Stimulated activated naive CD8-positive, alpha-beta T cell treated with anti-CD3 and anti-CD28 coated beads, Interleukin-15, amount 100 ng/mL, for 72 hours (primary cell): ENCODE measurements around the gene GAK.
"Not testable (repeated sequence)": the region's sequence is repeated elsewhere in the genome, so short reads cannot be mapped to it uniquely, and the experiment has no call there.

ENCODE experiments used
- ATAC-seq: fragments of 150-1000 bp; cut with Tn5 transposase; 2 replicates; pipeline ENCODE4 v1.10.0; 2021; ENCODE audit warnings: mild to moderate bottlenecking, moderate library complexity
- DNase-seq, 2 donors: peaks; one replicate each; pipeline ENCODE4 v3.0.0; 2021 to 2022
- H3K27ac Mint-ChIP-seq, 2 donors: one replicate each; pipeline ENCODE4 v1.8.0; 2022; ENCODE audit warnings: mild to moderate bottlenecking in 2 of 2, mixed read lengths in 2 of 2, moderate library complexity in 2 of 2
- H3K27me3 Mint-ChIP-seq: one replicate; pipeline ENCODE4 v1.8.0; 2022; ENCODE audit warnings: mixed read lengths
- H3K4me1 Mint-ChIP-seq: one replicate; pipeline ENCODE4 v1.8.0; 2022; ENCODE audit warnings: mild to moderate bottlenecking, mixed read lengths
- H3K4me3 Mint-ChIP-seq, 2 donors: one replicate each; pipeline ENCODE4 v1.8.0; 2022; ENCODE audit warnings: mild to moderate bottlenecking in 2 of 2, mixed read lengths in 2 of 2, moderate library complexity in 1 of 2
- H3K9me3 Mint-ChIP-seq, 2 donors: one replicate each; pipeline ENCODE4 v1.8.0; 2022; ENCODE audit warnings: mixed read lengths in 2 of 2

Gene GAK

GRCh38 chr4:819401-820229 lies 112.5 kb downstream of the GAK start:
- no peaks in the 10 kb centered on the region for H3K9me3 Mint-ChIP-seq
- no peak overlapping the region for H3K4me3 Mint-ChIP-seq
- no peak for DNase-seq
- no peak for ATAC-seq
- no peak overlapping the region for H3K27ac Mint-ChIP-seq
- peaks cover 96% of the 10 kb centered on the region for H3K27me3 Mint-ChIP-seq
- peaks cover 3% of the 10 kb centered on the region for H3K4me1 Mint-ChIP-seq

GRCh38 chr4:818106-818921 lies 113.8 kb downstream of the GAK start:
- Mint-ChIP-seq H3K4me3 (no peak overlapping the region), H3K27ac (peak overlapping the region in 1 of 2 donors; percentile 9), H3K27me3 (peaks cover 96% of the 10 kb centered on the region), H3K9me3 (no peaks in the 10 kb centered on the region), H3K4me1 (no peaks in the 10 kb centered on the region)
- no peak for DNase-seq
- no peak for ATAC-seq

DNA sequence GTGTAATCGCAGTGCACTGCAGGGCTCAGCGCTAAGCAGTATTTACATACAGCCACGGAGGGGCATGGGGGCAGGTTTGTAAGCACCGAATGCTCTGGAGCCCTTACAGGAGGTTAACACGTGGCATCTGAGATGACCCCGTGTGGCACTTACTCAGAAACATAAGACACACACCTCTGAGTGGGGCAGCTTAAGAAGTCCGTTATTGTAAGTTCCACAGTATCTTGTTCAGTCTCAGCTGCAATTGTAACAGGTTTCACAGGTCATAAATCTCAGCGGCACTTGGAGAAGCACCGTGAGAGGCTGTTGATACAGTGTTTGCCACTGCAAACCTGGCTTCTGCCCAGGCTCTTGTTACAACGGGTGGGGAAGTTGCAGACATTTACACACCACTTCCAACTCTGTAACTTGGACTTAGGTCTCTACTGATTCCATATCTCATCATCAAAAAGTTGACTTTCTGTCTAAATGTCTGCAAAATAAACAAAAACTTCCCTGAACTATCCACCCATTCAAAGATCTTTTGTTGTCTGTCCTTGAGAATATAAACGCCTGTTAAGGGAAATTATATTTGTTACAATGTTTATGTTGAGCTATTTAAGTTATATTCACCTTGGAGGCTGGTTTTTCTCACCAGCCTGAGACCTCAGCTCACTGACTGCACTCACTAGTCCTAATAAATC lies 116.5 kb downstream of the GAK start:
- peaks cover 93% of the 10 kb centered on the region for H3K27me3 Mint-ChIP-seq
- no peak for ATAC-seq
- no peaks in the 10 kb centered on the region for H3K4me1 Mint-ChIP-seq
- no peak for DNase-seq
- no peak overlapping the region for H3K27ac Mint-ChIP-seq
- H3K9me3 Mint-ChIP-seq: no peaks in the 10 kb centered on the region
- no peak overlapping the region for H3K4me3 Mint-ChIP-seq

DNA sequence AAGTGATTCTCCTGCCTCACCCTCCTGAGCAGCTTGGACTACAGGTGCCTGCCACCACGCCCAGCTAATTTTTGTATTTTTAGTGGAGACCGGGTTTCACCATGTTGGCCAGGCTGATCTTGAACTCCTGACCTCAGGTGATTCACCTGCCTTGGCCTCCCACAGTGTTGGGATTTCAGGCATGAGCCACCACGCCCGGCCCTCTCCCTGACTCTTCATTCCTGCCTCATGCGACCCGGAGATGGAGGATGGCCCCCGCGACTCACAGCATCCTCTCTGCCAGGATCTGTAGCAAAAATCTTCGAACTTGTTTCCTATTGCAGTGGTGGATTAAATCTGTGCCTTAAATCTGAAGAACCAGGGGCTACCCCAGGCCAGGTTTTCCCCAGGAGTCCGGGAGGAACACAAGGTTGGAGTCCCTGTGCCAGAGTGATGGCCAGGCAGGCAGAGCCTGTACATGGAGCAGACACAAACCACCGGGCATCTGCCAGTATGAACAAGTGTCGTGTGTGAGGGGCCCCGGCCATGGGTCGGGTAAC lies 117.7 kb downstream of the GAK start:
- no peaks in the 10 kb centered on the region for H3K9me3 Mint-ChIP-seq
- peaks cover 87% of the 10 kb centered on the region for H3K27me3 Mint-ChIP-seq
- no peak overlapping the region for H3K27ac Mint-ChIP-seq
- H3K4me3 Mint-ChIP-seq: no peak overlapping the region
- DNase-seq: no peak
- H3K4me1 Mint-ChIP-seq: no peaks in the 10 kb centered on the region
- ATAC-seq: no peak

DNA sequence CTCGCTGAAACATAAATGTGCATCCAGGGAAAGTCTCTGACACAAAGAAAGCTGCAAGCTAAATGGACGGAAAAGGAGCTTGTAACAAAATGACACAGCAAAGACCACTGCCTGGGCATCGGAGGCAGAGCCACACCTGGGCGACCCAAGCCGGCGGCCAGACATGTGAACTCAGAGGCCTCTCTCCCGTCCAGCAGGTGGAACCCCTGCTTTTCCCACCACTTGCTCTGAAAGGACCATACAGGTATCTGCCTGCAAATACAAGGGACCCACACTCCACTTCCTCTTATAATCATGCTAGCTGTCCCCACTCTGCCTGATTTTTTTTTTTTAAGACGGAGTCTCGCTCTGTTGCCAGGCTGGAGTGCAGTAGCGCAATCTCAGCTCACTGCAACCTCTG lies 118.2 kb downstream of the GAK start:
- peaks cover 85% of the 10 kb centered on the region for H3K27me3 Mint-ChIP-seq
- ATAC-seq: peak; percentile 49

GRCh38 chr4:808860-809570 lies 123.1 kb downstream of the GAK start:
- DNase-seq (no peak), ATAC-seq (no peak)
- Mint-ChIP-seq H3K27me3 (peaks cover 49% of the 10 kb centered on the region), H3K9me3 (peaks cover 0 to 5% of the 10 kb centered on the region in 2 donors), H3K4me3 (no peak overlapping the region), H3K27ac (no peak overlapping the region), H3K4me1 (no peaks in the 10 kb centered on the region)

More for the DNA sequence above, 118.2 kb downstream of the GAK start:
- Mint-ChIP-seq H3K4me3 (no peak overlapping the region), H3K27ac (no peak overlapping the region), H3K4me1 (no peaks in the 10 kb centered on the region), H3K9me3 (no peaks in the 10 kb centered on the region)
- DNase-seq: no peak

GRCh38 chr4:807792-808191 lies 124.3 kb downstream of the GAK start:
- peaks cover 0 to 5% of the 10 kb centered on the region in 2 donors for H3K9me3 Mint-ChIP-seq
- DNase-seq (no peak), ATAC-seq (no peak)
- H3K27me3 Mint-ChIP-seq: peaks cover 42% of the 10 kb centered on the region
- H3K4me1 Mint-ChIP-seq: no peaks in the 10 kb centered on the region
- H3K27ac Mint-ChIP-seq: no peak overlapping the region
- no peak overlapping the region for H3K4me3 Mint-ChIP-seq

DNA sequence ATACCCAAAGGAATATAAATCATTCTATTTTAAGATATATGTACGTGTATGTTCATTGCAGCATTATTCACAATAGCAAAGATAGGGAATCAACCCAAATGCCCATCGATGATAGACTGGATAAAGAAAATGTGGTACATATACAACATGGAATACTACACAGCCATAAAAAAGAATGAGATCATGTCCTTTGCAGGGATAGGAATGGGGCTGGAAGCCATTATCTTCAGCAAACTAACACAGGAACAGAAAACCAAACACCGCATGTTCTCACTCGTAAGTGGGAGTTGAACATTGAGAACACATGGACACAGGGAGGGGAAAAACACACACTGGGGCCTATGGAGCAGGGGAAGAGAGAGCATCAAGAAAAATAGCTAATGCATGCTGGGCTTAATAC lies 125.1 kb downstream of the GAK start:
- ATAC-seq, H3K4me1 Mint-ChIP-seq, DNase-seq, H3K27ac Mint-ChIP-seq, H3K9me3 Mint-ChIP-seq, H3K4me3 Mint-ChIP-seq: not testable (repeated sequence)
- H3K27me3 Mint-ChIP-seq: peaks cover 34% of the 10 kb centered on the region

GRCh38 chr4:804804-805203 lies 127.3 kb downstream of the GAK start:
- ATAC-seq (no peak), DNase-seq (no peak)
- no peak overlapping the region for H3K4me3 Mint-ChIP-seq
- H3K27ac Mint-ChIP-seq: no peak overlapping the region
- H3K27me3 Mint-ChIP-seq: peaks cover 19% of the 10 kb centered on the region
- H3K4me1 Mint-ChIP-seq: peaks cover 3% of the 10 kb centered on the region
- peaks cover 0 to 5% of the 10 kb centered on the region in 2 donors for H3K9me3 Mint-ChIP-seq

DNA sequence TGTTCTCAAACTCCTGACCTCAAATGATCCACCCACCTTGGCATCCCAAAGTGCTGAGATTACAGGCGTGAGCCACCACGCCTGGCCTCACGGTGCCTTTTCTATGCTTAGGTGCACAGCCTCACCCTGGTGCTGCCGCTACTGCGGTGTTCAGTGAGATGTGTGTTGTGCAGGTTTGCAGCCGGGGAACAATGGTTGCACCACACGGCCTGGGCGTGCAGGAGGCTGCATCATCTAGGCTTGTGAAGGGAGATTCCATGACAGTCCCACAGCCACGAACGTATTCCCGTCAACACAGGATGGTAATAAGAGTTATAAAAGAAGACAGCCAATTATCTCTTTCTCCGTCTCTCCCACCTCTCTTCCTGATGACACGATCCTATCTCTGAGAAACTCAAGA lies 128.2 kb downstream of the GAK start:
- peaks cover 0 to 5% of the 10 kb centered on the region in 2 donors for H3K9me3 Mint-ChIP-seq
- H3K27ac Mint-ChIP-seq: no peak overlapping the region
- ATAC-seq (no peak), DNase-seq (no peak)
- peaks cover 12% of the 10 kb centered on the region for H3K4me1 Mint-ChIP-seq
- peaks cover 19% of the 10 kb centered on the region for H3K27me3 Mint-ChIP-seq
- no peak overlapping the region for H3K4me3 Mint-ChIP-seq

GRCh38 chr4:801436-802124 lies 130.5 kb downstream of the GAK start:
- ATAC-seq: no peak
- DNase-seq: no peak
- Mint-ChIP-seq H3K27me3 (peaks cover 16% of the 10 kb centered on the region), H3K4me1 (peaks cover 23% of the 10 kb centered on the region), H3K9me3 (peaks cover 0 to 5% of the 10 kb centered on the region in 2 donors), H3K4me3 (no peak overlapping the region), H3K27ac (no peak overlapping the region)
